T-helper 2 cell treated with Interferon-gamma antibody and Interleukin-4, amounts not matched to agents 5 μg/mL and 100 μg/mL, for 36 hours (primary cell): ENCODE data around the gene ZNF474.

Experiments
- DNase-seq: peaks from one replicate; pipeline ENCODE4 v3.0.0; 2021; ENCODE audit warnings: low spot score
- H3K27ac Mint-ChIP-seq: one replicate; pipeline ENCODE4 v1.8.0; 2021; ENCODE audit warnings: mild to moderate bottlenecking, mixed read lengths
- H3K27me3 Mint-ChIP-seq: one replicate; pipeline ENCODE4 v1.8.0; 2021; ENCODE audit warnings: low read depth, mixed read lengths
- H3K36me3 Mint-ChIP-seq: one replicate; pipeline ENCODE4 v1.8.0; 2021; ENCODE audit warnings: low read depth, mixed read lengths
- H3K4me1 Mint-ChIP-seq: one replicate; pipeline ENCODE4 v1.8.0; 2021; ENCODE audit warnings: low read depth, mixed read lengths
- H3K4me3 Mint-ChIP-seq: one replicate; pipeline ENCODE4 v1.8.0; 2022; ENCODE audit warnings: mild to moderate bottlenecking, moderate library complexity, mixed read lengths
- H3K9me3 Mint-ChIP-seq: one replicate; pipeline ENCODE4 v1.8.0; 2021; ENCODE audit warnings: mixed read lengths

Gene ZNF474

DNA sequence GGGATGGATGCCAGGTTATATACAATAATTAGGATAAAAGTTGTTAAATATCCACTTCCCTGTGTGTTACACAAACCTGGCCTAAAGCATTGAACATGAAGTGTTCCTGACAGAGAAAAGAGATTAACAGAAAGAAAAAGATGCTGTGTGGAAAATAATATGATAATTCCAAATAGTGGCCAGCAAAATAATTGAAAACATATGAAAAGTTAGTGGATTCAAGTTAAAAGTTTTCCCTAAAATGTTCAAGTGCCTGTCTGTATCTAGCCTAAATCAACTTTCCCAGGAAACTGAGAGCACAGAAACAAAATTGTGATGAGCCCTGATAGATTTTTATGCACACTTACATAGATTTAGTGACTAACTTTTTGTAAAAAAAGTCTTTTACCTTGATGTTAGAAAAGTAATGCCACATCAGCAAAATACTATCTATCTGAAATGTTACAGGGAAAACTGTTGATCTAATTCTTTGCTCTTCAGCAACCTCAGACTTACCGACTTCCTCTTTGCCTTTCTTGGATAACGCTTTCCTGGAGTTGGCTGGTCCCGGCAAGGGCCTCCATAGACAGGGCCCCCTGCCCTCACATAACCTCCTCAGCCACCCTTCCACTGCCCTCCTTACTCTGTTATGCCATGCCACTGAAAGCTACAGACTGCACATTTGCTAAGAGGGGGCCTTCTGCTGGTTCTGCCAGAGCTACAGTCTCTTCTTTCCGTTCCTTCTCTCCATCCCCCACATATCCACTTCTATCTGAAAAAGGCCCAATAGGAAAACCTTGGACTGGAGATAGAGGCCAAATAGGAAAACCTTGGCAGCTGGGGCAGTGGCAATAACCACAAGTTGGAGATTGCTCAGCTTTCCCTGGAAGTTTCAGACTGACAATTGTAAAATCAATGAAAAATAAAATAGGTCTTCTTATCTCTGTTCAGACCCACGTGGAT lies 44.4 kb downstream of the ZNF474 start:
- DNase-seq, result no peak
- no peaks in the 10 kb centered on the region for H3K27me3 Mint-ChIP-seq

DNA sequence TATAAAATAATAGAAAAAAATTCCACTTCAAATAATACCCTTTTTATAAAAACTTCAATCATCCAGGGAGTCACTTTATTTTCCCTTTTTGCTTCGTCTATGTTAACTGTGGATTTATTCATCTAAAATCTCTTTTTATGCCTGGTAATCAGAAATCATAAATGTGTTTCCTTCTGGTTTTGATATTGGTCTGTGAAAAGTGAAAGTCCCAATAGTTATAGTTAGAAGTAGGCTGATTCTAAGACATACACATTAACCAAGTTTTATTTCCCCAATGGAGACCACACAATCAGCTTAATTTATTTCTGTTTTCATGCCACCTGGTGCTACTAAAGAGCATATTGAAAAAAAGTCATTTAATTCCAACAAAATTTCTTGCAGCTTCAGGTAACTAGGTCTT lies 45.7 kb downstream of the ZNF474 start:
- Mint-ChIP-seq H3K27me3 (no peaks in the 10 kb centered on the region), H3K27ac (no peak overlapping the region), H3K36me3 (no peaks in the 10 kb centered on the region), H3K9me3 (peaks cover 4% of the 10 kb centered on the region), H3K4me1 (no peaks in the 10 kb centered on the region), H3K4me3 (no peak overlapping the region)
- DNase-seq, result no peak

More for the DNA sequence above, 44.4 kb downstream of the ZNF474 start:
- Mint-ChIP-seq H3K36me3 (no peaks in the 10 kb centered on the region), H3K4me1 (no peaks in the 10 kb centered on the region), H3K9me3 (peaks cover under 1% of the 10 kb centered on the region), H3K4me3 (no peak overlapping the region), H3K27ac (no peak overlapping the region)

DNA sequence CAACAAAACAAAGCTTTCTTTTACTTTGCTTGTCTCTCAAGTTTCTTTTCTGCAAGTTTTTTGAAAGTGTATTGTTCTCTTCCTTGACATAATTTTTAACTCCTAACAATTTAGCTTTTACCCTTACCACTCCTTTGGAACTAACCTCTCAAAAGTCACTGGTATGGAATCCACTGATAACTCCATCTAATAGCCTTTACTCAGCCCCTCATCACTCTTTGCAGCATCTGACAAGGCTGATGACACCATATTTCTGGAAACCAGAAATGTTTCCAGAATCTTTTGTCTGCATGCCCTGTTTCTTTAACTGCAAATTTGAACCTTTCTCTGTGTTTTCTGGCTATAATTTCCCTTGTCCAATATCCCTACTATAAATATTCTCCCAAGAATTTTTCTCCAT lies 46.5 kb downstream of the ZNF474 start:
- H3K4me1 Mint-ChIP-seq, result no peaks in the 10 kb centered on the region
- H3K36me3 Mint-ChIP-seq, result no peaks in the 10 kb centered on the region
- no peak overlapping the region for H3K27ac Mint-ChIP-seq
- no peaks in the 10 kb centered on the region for H3K27me3 Mint-ChIP-seq
- H3K9me3 Mint-ChIP-seq, result peaks cover 4% of the 10 kb centered on the region
- no peak for DNase-seq
- no peak overlapping the region for H3K4me3 Mint-ChIP-seq

DNA sequence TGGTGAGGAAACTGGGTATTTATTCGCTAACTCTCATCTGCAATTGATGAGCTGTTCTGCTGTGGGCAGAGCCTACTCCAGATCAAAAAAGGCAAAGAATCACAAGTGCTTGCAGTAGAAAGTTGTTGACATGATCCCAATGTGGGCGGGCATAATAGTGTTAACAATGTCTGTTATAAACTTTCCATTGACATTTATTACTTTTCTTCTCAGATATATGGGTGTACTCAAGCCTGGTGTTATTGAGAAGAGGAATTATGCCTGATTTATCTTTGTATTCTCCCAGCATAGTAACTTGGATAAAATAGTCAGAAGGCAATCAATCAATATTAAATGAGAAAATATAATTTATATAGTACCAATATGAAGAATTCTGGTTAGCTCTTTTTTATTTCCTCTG lies 47.8 kb downstream of the ZNF474 start:
- no peaks in the 10 kb centered on the region for H3K27me3 Mint-ChIP-seq
- H3K4me3 Mint-ChIP-seq, result no peak overlapping the region
- no peaks in the 10 kb centered on the region for H3K4me1 Mint-ChIP-seq
- no peak for DNase-seq
- no peak overlapping the region for H3K27ac Mint-ChIP-seq
- H3K9me3 Mint-ChIP-seq, result peaks cover 4% of the 10 kb centered on the region
- no peaks in the 10 kb centered on the region for H3K36me3 Mint-ChIP-seq

DNA sequence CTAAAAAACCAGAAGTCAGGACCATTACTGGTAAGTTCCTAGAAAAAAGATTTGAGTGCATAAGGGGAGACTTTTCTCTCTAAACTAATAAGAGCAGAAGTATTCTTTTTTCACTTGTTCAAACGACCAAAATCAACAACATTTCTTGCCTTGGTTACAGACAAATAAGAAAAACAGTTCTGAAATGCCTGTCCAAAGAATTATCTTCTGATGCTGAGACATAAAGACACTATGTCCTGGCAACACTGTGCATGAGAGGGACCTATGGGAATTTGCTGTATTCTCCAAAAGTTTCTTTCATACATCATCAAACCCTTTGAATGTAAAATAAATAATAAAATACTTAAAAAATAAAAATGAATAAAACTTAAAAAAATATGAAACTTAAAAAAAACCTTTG lies 50.4 kb downstream of the ZNF474 start:
- no peak overlapping the region for H3K27ac Mint-ChIP-seq
- H3K36me3 Mint-ChIP-seq, result no peaks in the 10 kb centered on the region
- no peaks in the 10 kb centered on the region for H3K4me1 Mint-ChIP-seq
- no peaks in the 10 kb centered on the region for H3K27me3 Mint-ChIP-seq
- H3K4me3 Mint-ChIP-seq, result no peak overlapping the region
- peaks cover 4% of the 10 kb centered on the region for H3K9me3 Mint-ChIP-seq
- no peak for DNase-seq

DNA sequence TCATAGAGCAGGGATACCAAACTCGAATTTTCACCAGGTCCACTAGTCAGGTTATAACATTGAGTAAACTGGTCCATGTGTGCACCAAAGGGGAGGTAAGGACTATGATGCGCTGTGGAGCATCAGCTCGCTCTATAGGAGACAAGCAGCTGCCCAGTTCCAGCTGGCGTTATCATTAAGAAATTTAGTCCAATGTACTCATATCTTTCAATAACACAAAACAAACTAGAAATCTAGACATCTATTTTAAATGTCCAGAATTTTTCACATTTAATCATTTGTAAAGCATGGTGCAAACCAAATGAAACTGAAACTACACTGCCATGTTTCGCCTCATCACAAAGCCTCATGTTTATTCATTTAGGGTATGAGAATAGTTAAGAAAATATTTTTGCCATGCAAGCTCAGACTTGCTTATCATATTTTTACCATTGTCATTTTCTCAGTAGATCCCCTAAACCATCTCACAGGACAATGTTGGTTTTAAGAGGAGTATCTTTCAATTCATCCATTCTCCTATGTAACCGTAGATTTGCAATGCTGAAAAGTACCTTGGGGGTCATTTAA lies 50.9 kb downstream of the ZNF474 start:
- Mint-ChIP-seq H3K4me1 (no peaks in the 10 kb centered on the region), H3K27ac (no peak overlapping the region), H3K4me3 (no peak overlapping the region), H3K36me3 (no peaks in the 10 kb centered on the region), H3K9me3 (peaks cover 4% of the 10 kb centered on the region), H3K27me3 (no peaks in the 10 kb centered on the region)
- DNase-seq, result no peak

DNA sequence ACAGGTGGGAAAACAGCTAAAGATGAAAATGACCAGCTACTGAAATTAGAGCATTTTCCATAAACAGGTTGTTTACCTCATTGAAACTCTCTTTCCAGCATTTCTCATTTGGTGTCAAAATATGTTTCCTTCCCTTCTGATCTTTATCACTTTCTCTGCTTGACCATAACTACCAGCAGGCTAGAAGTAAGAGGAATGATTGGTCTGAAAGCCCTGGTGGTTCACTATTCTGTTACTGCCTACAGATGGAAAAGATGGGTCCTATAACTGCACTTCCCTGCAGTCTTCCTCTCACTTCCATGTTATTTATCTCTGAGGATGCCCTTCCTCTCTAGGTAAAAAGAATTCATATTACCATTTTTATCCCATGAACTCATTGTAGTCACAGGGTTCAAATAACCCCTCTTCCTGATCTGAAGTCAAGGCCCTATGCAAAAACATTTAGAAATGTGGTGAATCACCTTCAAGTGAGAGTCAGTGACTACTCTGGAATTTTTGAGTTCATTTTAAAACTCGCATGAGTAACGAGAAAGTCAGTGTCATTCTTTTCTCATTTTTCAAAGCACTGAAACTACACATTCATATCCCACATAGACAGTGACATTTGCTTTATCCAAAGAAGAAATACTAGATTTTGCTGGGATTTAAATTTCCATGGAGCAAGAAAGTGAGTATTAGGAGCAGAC lies 51.7 kb downstream of the ZNF474 start:
- Mint-ChIP-seq H3K27me3 (no peaks in the 10 kb centered on the region), H3K4me3 (no peak overlapping the region), H3K36me3 (no peaks in the 10 kb centered on the region), H3K4me1 (no peaks in the 10 kb centered on the region), H3K9me3 (peaks cover 4% of the 10 kb centered on the region), H3K27ac (no peak overlapping the region)
- DNase-seq, result no peak

DNA sequence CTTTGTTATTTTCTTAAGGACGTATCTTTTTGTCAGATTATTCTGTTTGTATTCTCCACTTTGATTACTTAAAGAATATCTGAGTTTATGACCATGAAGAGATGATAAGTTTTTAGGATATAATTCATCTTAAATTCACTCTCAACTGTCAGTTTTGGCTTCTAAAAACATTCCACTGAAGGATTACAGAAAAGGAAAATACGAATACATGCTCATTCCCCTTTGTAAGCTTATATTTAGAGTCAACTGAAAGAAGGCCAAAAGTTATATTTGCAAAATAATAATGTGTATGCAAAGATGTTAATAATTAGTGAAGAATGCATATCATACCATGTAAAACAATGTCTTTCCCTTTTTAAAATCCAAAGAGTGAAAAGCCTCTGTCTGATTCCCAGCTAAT lies 52.5 kb downstream of the ZNF474 start:
- peaks cover 3% of the 10 kb centered on the region for H3K27me3 Mint-ChIP-seq

DNA sequence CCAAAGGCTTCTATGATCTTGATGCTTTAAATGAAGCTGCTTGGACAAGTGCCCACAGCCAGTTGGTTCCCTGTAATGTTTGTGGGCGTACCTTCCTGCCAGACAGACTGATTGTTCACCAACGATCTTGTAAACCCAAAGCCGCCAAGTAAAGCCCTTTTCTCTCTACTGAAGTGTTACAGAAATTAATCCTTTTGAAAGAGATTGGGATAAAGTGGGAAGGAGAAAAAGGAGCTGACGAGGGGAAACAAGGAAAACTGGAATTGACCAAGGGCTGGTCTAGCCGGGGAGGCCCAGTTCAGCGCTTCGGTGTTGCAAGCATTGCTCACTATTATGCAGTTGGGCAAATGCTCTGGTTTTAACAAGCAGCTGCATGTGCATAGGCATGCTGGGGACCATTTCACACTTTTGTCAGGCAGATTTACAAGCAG lies 53.2 kb downstream of the ZNF474 start:
- H3K27ac Mint-ChIP-seq, result no peak overlapping the region
- no peak for DNase-seq
- peaks cover 3% of the 10 kb centered on the region for H3K27me3 Mint-ChIP-seq
- no peaks in the 10 kb centered on the region for H3K36me3 Mint-ChIP-seq
- H3K4me3 Mint-ChIP-seq, result no peak overlapping the region
- H3K4me1 Mint-ChIP-seq, result no peaks in the 10 kb centered on the region
- peaks cover 4% of the 10 kb centered on the region for H3K9me3 Mint-ChIP-seq

More for the DNA sequence above, 52.5 kb downstream of the ZNF474 start:
- peaks cover 4% of the 10 kb centered on the region for H3K9me3 Mint-ChIP-seq
- H3K4me1 Mint-ChIP-seq, result no peaks in the 10 kb centered on the region
- DNase-seq, result no peak
- H3K36me3 Mint-ChIP-seq, result no peaks in the 10 kb centered on the region
- no peak overlapping the region for H3K27ac Mint-ChIP-seq
- no peak overlapping the region for H3K4me3 Mint-ChIP-seq

DNA sequence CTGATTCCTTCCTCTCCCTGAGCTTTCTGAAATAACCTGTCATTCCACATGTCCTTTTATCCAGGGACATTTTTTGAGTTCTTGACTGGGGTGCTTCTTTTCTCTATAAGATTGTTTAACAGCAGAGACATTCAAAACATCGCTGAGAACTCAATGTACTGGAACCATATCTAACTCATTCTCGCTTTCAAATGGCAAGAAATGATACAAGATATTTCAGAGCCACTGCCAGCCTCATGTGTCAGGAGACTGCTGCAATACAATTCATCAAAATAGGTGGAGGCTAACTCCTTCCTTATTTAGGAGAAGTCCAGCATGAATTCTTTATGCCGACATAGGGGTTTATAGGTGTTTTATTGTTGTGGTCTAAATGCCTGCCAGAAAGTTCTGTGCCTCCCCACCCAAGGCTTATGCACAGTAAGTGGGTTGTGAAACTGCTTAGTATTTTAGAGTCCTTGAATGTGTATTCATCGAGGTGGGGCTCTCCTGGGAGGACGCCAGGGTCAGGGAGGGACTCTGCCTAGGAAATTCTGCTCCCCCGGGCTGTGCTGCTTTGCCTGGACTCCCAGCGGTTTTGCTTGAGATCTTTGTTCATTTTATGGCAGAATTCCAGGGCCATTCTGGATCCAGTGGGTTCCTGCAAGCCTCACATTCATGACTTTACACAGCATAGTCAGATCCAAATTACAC lies 53.9 kb downstream of the ZNF474 start:
- DNase-seq, result no peak

DNA sequence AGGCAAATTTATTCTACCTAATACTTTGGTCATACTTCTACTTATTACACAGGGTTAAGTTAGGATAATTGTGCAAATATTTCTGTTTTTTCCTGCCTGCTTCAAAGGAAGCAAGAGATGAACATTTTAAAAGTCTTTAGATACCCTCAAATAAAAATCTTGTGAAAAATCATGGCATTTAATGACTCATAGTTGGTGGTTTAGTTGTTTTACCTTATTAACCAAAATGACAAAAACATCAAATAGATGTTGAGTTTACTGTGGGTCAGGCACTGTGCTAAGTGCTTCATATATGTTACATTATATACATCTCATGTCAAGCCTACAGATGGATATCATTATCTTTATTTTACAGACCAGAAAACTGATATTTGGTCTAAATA lies 54.4 kb downstream of the ZNF474 start:
- peaks cover 4% of the 10 kb centered on the region for H3K9me3 Mint-ChIP-seq
- no peak for DNase-seq
- no peak overlapping the region for H3K27ac Mint-ChIP-seq
- H3K27me3 Mint-ChIP-seq, result peaks cover 3% of the 10 kb centered on the region
- H3K36me3 Mint-ChIP-seq, result no peaks in the 10 kb centered on the region
- no peaks in the 10 kb centered on the region for H3K4me1 Mint-ChIP-seq
- no peak overlapping the region for H3K4me3 Mint-ChIP-seq

More for the DNA sequence above, 53.9 kb downstream of the ZNF474 start:
- H3K27me3 Mint-ChIP-seq, result peaks cover 3% of the 10 kb centered on the region
- no peaks in the 10 kb centered on the region for H3K36me3 Mint-ChIP-seq
- H3K27ac Mint-ChIP-seq, result no peak overlapping the region
- no peaks in the 10 kb centered on the region for H3K4me1 Mint-ChIP-seq
- no peak overlapping the region for H3K4me3 Mint-ChIP-seq
- peaks cover 4% of the 10 kb centered on the region for H3K9me3 Mint-ChIP-seq

DNA sequence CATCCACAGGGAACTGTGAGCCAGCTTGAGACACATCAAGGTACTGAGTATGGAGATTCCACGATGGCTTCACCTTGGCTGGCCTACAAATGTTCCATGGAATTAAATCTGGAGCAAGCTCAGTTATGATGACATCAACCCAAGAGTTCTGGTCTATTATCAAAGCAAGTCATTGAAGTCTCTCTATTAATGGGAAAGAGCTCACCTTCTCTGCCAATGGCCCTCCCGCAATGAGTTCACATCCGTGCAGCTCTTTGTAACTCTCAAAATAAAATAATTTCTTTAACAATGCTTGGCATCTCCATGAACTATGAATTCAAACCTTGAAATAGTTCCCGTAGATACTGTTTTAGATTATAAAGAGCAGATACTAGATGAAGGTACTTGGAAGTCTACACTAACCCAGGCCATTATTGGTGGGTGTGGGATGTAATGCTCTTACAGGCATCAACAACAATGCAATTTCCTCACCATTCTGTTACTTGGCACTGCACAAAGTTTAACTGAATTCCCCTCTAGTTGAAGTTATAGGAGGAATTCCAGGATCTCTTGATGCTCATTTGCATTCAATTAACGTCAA lies 55.4 kb downstream of the ZNF474 start:
- Mint-ChIP-seq H3K9me3 (no peaks in the 10 kb centered on the region), H3K4me3 (no peak overlapping the region), H3K4me1 (no peaks in the 10 kb centered on the region), H3K27ac (no peak overlapping the region), H3K36me3 (no peaks in the 10 kb centered on the region), H3K27me3 (peaks cover 3% of the 10 kb centered on the region)
- DNase-seq, result no peak

DNA sequence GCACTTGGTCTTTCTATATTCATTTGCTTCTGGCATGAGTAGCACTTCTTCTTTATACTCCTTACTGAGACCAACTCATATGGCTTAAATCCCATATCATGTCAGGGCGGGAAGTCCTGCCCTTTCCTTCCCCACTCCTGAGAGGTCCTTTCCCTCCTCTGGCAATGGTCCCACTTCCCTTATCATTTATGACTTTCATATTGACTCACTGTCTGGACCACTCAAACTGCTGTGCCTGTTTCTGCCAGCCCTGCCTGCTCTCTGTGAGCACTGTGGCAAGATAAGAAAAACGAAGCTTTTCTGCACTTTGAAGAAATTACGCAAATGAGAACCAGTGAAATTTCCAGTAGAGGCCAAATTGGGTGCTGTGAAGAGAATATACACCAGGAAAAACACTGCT lies 58.1 kb downstream of the ZNF474 start:
- Mint-ChIP-seq H3K4me1 (no peaks in the 10 kb centered on the region), H3K27ac (no peak overlapping the region), H3K36me3 (no peaks in the 10 kb centered on the region), H3K27me3 (peaks cover 3% of the 10 kb centered on the region), H3K9me3 (no peaks in the 10 kb centered on the region), H3K4me3 (no peak overlapping the region)
- DNase-seq, result no peak
